Thyroid gland (tissue), 4 donors: ENCODE results near the gene PILRB. TPM values are rescaled to one million over a fixed set of nuclear protein-coding genes. Genes with fewer than 3 reads are reported as not detected.

Source experiments
- DNase-seq, 2 donors: peaks; one replicate each; pipeline ENCODE4 v3.0.0-alpha.2; 2019
- H3K27ac ChIP-seq, 3 donors: fragments of 200-600 bp; sonication (generic); 1 replicate in 2 of 3; 2 replicates in 1 of 3; pipeline ENCODE4 v1.5.1; 2016 to 2019; ENCODE audit warnings: mild to moderate bottlenecking in 1 of 3, moderate library complexity in 1 of 3
- H3K27me3 ChIP-seq: fragments of 200-600 bp; sonication (generic); one replicate; pipeline ENCODE4 v1.5.1; 2019
- H3K36me3 ChIP-seq, 2 donors: fragments of 200-600 bp; sonication (generic); one replicate each; pipeline ENCODE4 v1.5.1; 2016 to 2019
- H3K4me1 ChIP-seq, 2 donors: fragments of 200-600 bp; sonication (generic); one replicate each; pipeline ENCODE4 v1.5.1; 2017 to 2019
- H3K4me3 ChIP-seq, 3 donors: fragments of 200-600 bp; sonication (generic); replicated peaks in 1 of 3; 1 replicate in 2 of 3; 2 replicates in 1 of 3; pipeline ENCODE4 v1.5.1; 2016; ENCODE audit warnings: mild to moderate bottlenecking in 1 of 3
- H3K9me3 ChIP-seq: fragments of 200-600 bp; sonication (generic); one replicate; pipeline ENCODE4 v1.5.1; 2017
- CTCF ChIP-seq, 6 experiments: fragments of 200-600 bp in 3 of 6; fragments of 450-650 bp in 3 of 6; sonication (generic) in 3 of 6; IDR thresholded peaks; one replicate each; pipeline ENCODE4 v1.5.1; 2016 to 2019; ENCODE audit warnings: antibody characterized with exemption in 6 of 6, mild to moderate bottlenecking in 2 of 6, inconsistent platforms in 1 of 6, moderate library complexity in 1 of 6
- POLR2A ChIP-seq, 2 donors: fragments of 450-650 bp; IDR thresholded peaks; one replicate each; pipeline ENCODE4 v1.6.1; 2017; ENCODE audit warnings: antibody characterized with exemption in 2 of 2, mild to moderate bottlenecking in 2 of 2, moderate library complexity in 1 of 2
- WGBS, 2 donors: methylation state at CpG; one replicate each; pipeline ENCODE4 v1.1.5; 2017; 5-methylcytosine and 5-hydroxymethylcytosine counted together
- intact Hi-C: fragments of 100-400 bp; cut with DNase I; formaldehyde crosslinking; loops from one replicate; pipeline ENCODE4 v1.15.1; 2023
- small RNA-seq: library from RNA; depleted of rRNA; stranded (forward); fragments of <200 nt; gene quantifications from one replicate; pipeline ENCODE3, GENCODE V24; 2016
- total RNA-seq, 4 donors: library from RNA; depleted of rRNA; stranded (reverse); fragments of >200 nt; gene quantifications; one replicate each; pipeline ENCODE4 v1.2.3, GENCODE V29; 2016

The PILRB gene
- total RNA-seq, 4 donors from 2014 or later: 60.9 to 86.5 (median 73.9) TPM

- no peaks in the 10 kb centered on the region for H3K9me3 ChIP-seq
- intact Hi-C loops: no loop called here
- no peak overlapping the region for H3K27ac ChIP-seq
- no peaks in the 10 kb centered on the region for H3K36me3 ChIP-seq
- no peaks in the 10 kb centered on the region for H3K4me1 ChIP-seq
- no peak for DNase-seq
- WGBS, 2 donors: 59 to 63% methylated on average over 12 of the region's 12 CpGs
- no peak for TF ChIP-seq POLR2A (IDR thresholded peaks at IDR 0.05)
- TF ChIP-seq CTCF (IDR thresholded peaks at IDR 0.05): peak in 4 of 6 experiments; percentile 27 to 53 (median 40)
- no peaks in the 10 kb centered on the region for H3K27me3 ChIP-seq
- no peak overlapping the region for H3K4me3 ChIP-seq
These were observed 49.6 kb downstream of the PILRB start for GRCh38 chr7:100407285-100408180.

- no peak for TF ChIP-seq POLR2A (IDR thresholded peaks at IDR 0.05)
- no peak for TF ChIP-seq CTCF (IDR thresholded peaks at IDR 0.05)
- 92 to 94% methylated on average over 6 of the region's 6 CpGs for WGBS, 2 donors
- H3K36me3 ChIP-seq: no peaks in the 10 kb centered on the region
These were observed 53.2 kb downstream of the PILRB start for GRCh38 chr7:100411101-100411500.

GRCh38 chr7:100413346-100413745 lies 55.4 kb downstream of the PILRB start:
- TF ChIP-seq POLR2A (IDR thresholded peaks at IDR 0.05) (no peak), CTCF (IDR thresholded peaks at IDR 0.05) (no peak)
- H3K4me3 ChIP-seq: no peak overlapping the region
- no peaks in the 10 kb centered on the region for H3K36me3 ChIP-seq
- no peak overlapping the region for H3K27ac ChIP-seq
- DNase-seq: no peak
- no peaks in the 10 kb centered on the region for H3K4me1 ChIP-seq
- intact Hi-C loops: no loop called here
- H3K27me3 ChIP-seq: no peaks in the 10 kb centered on the region
- no peaks in the 10 kb centered on the region for H3K9me3 ChIP-seq

More at GRCh38 chr7:100411101-100411500, 53.2 kb downstream of the PILRB start:
- Histone ChIP-seq H3K27ac (no peak overlapping the region), H3K4me3 (no peak overlapping the region), H3K4me1 (no peaks in the 10 kb centered on the region), H3K27me3 (no peaks in the 10 kb centered on the region), H3K9me3 (no peaks in the 10 kb centered on the region)
- intact Hi-C loops: no loop called here
- DNase-seq: no peak

- TF ChIP-seq POLR2A (IDR thresholded peaks at IDR 0.05): no peak
- Histone ChIP-seq H3K27ac (no peak overlapping the region), H3K27me3 (no peaks in the 10 kb centered on the region), H3K36me3 (no peaks in the 10 kb centered on the region), H3K4me1 (no peaks in the 10 kb centered on the region), H3K4me3 (no peak overlapping the region), H3K9me3 (no peaks in the 10 kb centered on the region)
- no peak for DNase-seq
- intact Hi-C loops: no loop called here
- WGBS, 2 donors: 100% methylated on average over 1 of the region's 1 CpG
These were observed 56.0 kb downstream of the PILRB start for GRCh38 chr7:100413889-100414288.

DNA sequence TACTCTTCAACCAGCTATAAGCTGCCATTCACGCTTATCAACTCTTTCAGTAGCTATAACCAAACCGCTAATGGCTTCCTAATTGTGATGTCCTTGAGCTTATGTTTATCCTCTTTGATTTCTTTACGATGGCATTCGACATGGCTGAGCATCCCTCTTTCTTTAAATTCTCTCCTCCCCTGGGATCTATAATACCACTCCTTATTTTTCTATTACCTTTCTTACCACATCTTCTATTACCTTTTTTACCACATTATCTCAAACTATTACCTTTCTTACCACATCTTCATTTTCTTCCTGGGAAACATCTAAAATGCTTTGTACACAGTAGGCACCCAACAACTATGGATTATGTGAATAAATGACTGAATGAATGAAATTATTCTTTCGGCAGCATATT lies 57.5 kb downstream of the PILRB start:
- Histone ChIP-seq H3K27ac (no peak overlapping the region), H3K27me3 (no peaks in the 10 kb centered on the region), H3K4me3 (no peak overlapping the region), H3K36me3 (no peaks in the 10 kb centered on the region), H3K9me3 (no peaks in the 10 kb centered on the region), H3K4me1 (no peaks in the 10 kb centered on the region)
- WGBS, 2 donors: 94% methylated on average over 5 of the region's 5 CpGs
- TF ChIP-seq CTCF (IDR thresholded peaks at IDR 0.05) (no peak), POLR2A (IDR thresholded peaks at IDR 0.05) (no peak)
- intact Hi-C loops: no loop called here
- no peak for DNase-seq

Small RNA genes within 50 kb of the gene (small RNA-seq; reads per million reads assigned to genes)
- gene RF00019: not detected

Other genes with a start within 250 kb of the PILRB start
- 100 to 1,000 TPM in 1 of 4 donors, 10 to 100 TPM in 3; 50.3 to 104 (median 85.2) TPM for gene TAF6, start 238.8 kb upstream of the PILRB start, total RNA-seq
- gene CNPY4, start 238.5 kb upstream of the PILRB start, total RNA-seq: 10 to 100 TPM in 3 of 4 donors, 1 to 10 TPM in 1; 4.1 to 14.5 (median 13.1) TPM
- gene MBLAC1, start 231.2 kb upstream of the PILRB start, total RNA-seq: 10 to 100 TPM in 1 of 4 donors, 1 to 10 TPM in 3; 3.0 to 12.5 (median 6.1) TPM
- 100 to 1,000 TPM in 3 of 4 donors, 10 to 100 TPM in 1; 69.7 to 264 (median 204) TPM for gene LAMTOR4, start 209.2 kb upstream of the PILRB start, total RNA-seq
- 10 to 100 TPM; 11.1 to 21.1 (median 11.8) TPM for gene TRAPPC14, start 199.4 kb upstream of the PILRB start, total RNA-seq
- 1 to 10 TPM in 2 of 4 donors, under 1 TPM in 2; 0.67 to 1.7 (median 1.1) TPM for gene GAL3ST4, start 189.5 kb upstream of the PILRB start, total RNA-seq
- gene GPC2, start 180.7 kb upstream of the PILRB start, total RNA-seq: 1 to 10 TPM in 1 of 4 donors, not detected in 3; 1.3 TPM
- 1 to 10 TPM in 2 of 4 donors, under 1 TPM in 1, not detected in 1; 0.34 to 2.7 (median 1.5) TPM for gene STAG3, start 180.2 kb upstream of the PILRB start, total RNA-seq
- gene PVRIG, start 138.2 kb upstream of the PILRB start, total RNA-seq: 1 to 10 TPM in 1 of 4 donors, under 1 TPM in 1, not detected in 2; 0.42 to 2.6 TPM
- gene SPDYE3, start 50.4 kb upstream of the PILRB start, total RNA-seq: not detected
- 1 to 10 TPM; 2.4 to 6.4 (median 4.4) TPM for gene PILRA, start 15.4 kb downstream of the PILRB start, total RNA-seq
- 1 to 10 TPM; 3.6 to 7.1 (median 4.3) TPM for gene ZCWPW1, start 70.6 kb downstream of the PILRB start, total RNA-seq
- gene MEPCE, start 71.7 kb downstream of the PILRB start, total RNA-seq: 10 to 100 TPM; 42.9 to 48.7 (median 45.6) TPM
- gene PPP1R35, start 78.4 kb downstream of the PILRB start, total RNA-seq: 10 to 100 TPM; 28.4 to 67.2 (median 45.5) TPM
- gene SPACDR, start 106.1 kb downstream of the PILRB start, total RNA-seq: 1 to 10 TPM in 1 of 4 donors, not detected in 3; 2.0 TPM
- gene TSC22D4, start 121.1 kb downstream of the PILRB start, total RNA-seq: 10 to 100 TPM; 22.7 to 37.8 (median 27.9) TPM
- 1 to 10 TPM in 2 of 4 donors, under 1 TPM in 1, not detected in 1; 0.40 to 1.3 (median 1.0) TPM for gene NYAP1, start 125.8 kb downstream of the PILRB start, total RNA-seq
- 10 to 100 TPM; 26.1 to 34.6 (median 28.0) TPM for gene AGFG2, start 181.1 kb downstream of the PILRB start, total RNA-seq
- 1 to 10 TPM in 2 of 4 donors, not detected in 2; 1.5 to 6.2 TPM for gene SAP25, start 215.8 kb downstream of the PILRB start, total RNA-seq
- 100 to 1,000 TPM in 1 of 4 donors, 10 to 100 TPM in 3; 55.0 to 107 (median 76.6) TPM for gene LRCH4, start 228.0 kb downstream of the PILRB start, total RNA-seq
- gene FBXO24, start 228.2 kb downstream of the PILRB start, total RNA-seq: under 1 TPM; 0.13 to 0.88 (median 0.50) TPM
- 10 to 100 TPM; 12.9 to 36.3 (median 22.1) TPM for gene PCOLCE, start 244.2 kb downstream of the PILRB start, total RNA-seq